ENCODE results near the gene CBX8. TPM values are rescaled to one million over a fixed set of nuclear protein-coding genes. Genes with fewer than 3 reads are reported as not detected.

The CBX8 gene
- total RNA-seq, 1 experiment from 2014 or later, result 36.6 TPM

DNA sequence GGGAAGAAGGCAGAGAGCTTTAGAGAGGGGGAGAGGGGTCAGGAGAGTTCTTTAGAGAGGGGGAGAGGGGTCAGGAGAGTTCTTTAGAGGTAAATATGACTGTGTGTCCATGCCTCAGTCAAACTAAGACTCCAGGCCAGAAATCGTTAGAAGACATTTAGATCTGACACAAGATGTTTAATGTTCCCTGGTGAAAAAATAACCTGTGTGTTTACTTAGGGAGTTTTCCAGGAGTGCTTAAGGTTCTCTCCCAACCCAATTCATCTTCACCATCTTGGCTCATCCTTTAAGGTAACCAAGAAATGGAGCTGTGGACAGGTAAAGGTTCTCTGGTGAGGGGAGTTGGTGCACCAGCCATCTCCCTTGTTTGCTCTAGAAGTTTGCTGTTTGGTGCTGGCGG is 32.6 kb upstream of the CBX8 start:
- peaks cover 10% of the 10 kb centered on the region; the same call in 1 of the 2 replicates for H3K4me1 ChIP-seq
- intact Hi-C loops (cut with micrococcal nuclease; ENCODE audit: unreplicated experiment), result no loop called here
- BruUV-seq (replicated peaks), result no TSS peak
- no peak overlapping the region for H3K4me3 ChIP-seq (ENCODE audit: low read depth, low read length)
- TF ChIP-seq, protein P1, sequence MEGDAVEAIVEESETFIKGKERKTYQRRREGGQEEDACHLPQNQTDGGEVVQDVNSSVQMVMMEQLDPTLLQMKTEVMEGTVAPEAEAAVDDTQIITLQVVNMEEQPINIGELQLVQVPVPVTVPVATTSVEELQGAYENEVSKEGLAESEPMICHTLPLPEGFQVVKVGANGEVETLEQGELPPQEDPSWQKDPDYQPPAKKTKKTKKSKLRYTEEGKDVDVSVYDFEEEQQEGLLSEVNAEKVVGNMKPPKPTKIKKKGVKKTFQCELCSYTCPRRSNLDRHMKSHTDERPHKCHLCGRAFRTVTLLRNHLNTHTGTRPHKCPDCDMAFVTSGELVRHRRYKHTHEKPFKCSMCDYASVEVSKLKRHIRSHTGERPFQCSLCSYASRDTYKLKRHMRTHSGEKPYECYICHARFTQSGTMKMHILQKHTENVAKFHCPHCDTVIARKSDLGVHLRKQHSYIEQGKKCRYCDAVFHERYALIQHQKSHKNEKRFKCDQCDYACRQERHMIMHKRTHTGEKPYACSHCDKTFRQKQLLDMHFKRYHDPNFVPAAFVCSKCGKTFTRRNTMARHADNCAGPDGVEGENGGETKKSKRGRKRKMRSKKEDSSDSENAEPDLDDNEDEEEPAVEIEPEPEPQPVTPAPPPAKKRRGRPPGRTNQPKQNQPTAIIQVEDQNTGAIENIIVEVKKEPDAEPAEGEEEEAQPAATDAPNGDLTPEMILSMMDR (IDR thresholded peaks at IDR 0.05; ENCODE audit: insufficient read depth in 1 of 2, low read depth in 1 of 2, low read length in 1 of 2, severe bottlenecking in 1 of 2, unreplicated experiment in 1 of 2), result no peak
- ChIA-PET POLR2A (interaction anchor here (1.4 kb wide), 1 partner anchor 10 kb away, joined by 5 read pairs; the partner anchor contains the start of gene CBX4), CTCF (interaction anchor here (1.2 to 1.4 kb wide), 2 partner anchors 10 to 12 kb away, joined by 4 to 12 read pairs; partner anchors contain the start of gene CBX4)
- Mint-ChIP-seq H3K27ac (ENCODE audit: unreplicated experiment) (no peak overlapping the region), H3K4me3 (ENCODE audit: unreplicated experiment) (no peak overlapping the region), H3K9me3 (ENCODE audit: unreplicated experiment) (peaks cover 5% of the 10 kb centered on the region), H3K4me1 (ENCODE audit: low read depth, unreplicated experiment) (peaks cover 7% of the 10 kb centered on the region), H3K36me3 (ENCODE audit: insufficient read depth, unreplicated experiment) (peaks cover 45% of the 10 kb centered on the region), H3K27me3 (ENCODE audit: insufficient read depth, unreplicated experiment) (no peaks in the 10 kb centered on the region)
- no peak for DNase-seq
- no peaks in the 10 kb centered on the region for H3K9me3 ChIP-seq
- no peaks in the 10 kb centered on the region for H3K27me3 ChIP-seq (replicated peaks; ENCODE audit: control insufficient read depth, insufficient read depth, low read length)
- 0 out of 2 replicates have a peak, but pooled peaks cover 1% of the 10 kb centered on the region for H3K36me3 ChIP-seq (ENCODE audit: control insufficient read depth, insufficient read depth, low read length)

DNA sequence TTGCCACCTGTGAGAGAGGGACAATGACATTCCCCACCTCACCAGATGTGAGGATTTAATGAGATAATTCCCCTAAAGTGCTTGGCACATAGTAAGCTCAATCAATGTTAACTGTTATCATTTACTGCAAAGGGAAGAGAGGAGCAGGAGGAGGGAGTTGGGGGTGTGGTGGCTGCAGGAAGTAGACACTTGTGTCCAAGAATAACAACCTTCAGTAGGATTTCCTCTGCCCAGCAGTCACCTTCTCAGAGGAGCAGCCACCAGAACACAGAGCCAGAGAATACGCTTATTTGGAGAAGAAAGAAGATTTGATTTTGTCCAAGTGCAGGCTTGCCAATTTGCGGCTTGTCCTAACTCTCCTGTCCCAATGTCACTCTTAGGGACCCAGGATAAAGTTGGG is 32.1 kb upstream of the CBX8 start:
- H3K36me3 ChIP-seq (ENCODE audit: control insufficient read depth, insufficient read depth, low read length), result no peaks in the 10 kb centered on the region
- intact Hi-C loops (cut with micrococcal nuclease; ENCODE audit: unreplicated experiment), result no loop called here
- peaks cover 10% of the 10 kb centered on the region; the same call in 1 of the 2 replicates for H3K4me1 ChIP-seq
- Mint-ChIP-seq H3K4me3 (ENCODE audit: unreplicated experiment) (no peak overlapping the region), H3K4me1 (ENCODE audit: low read depth, unreplicated experiment) (peaks cover 7% of the 10 kb centered on the region), H3K36me3 (ENCODE audit: insufficient read depth, unreplicated experiment) (peaks cover 43% of the 10 kb centered on the region), H3K9me3 (ENCODE audit: unreplicated experiment) (peaks cover 10% of the 10 kb centered on the region), H3K27me3 (ENCODE audit: insufficient read depth, unreplicated experiment) (no peaks in the 10 kb centered on the region), H3K27ac (ENCODE audit: unreplicated experiment) (no peak overlapping the region)
- TF ChIP-seq, protein P1 (IDR thresholded peaks at IDR 0.05; ENCODE audit: insufficient read depth in 1 of 2, low read depth in 1 of 2, low read length in 1 of 2, severe bottlenecking in 1 of 2, unreplicated experiment in 1 of 2), result no peak
- no peak overlapping the region for H3K4me3 ChIP-seq (ENCODE audit: low read depth, low read length)
- no peak for DNase-seq
- no peaks in the 10 kb centered on the region for H3K27me3 ChIP-seq (replicated peaks; ENCODE audit: control insufficient read depth, insufficient read depth, low read length)
- POLR2A ChIA-PET, result interaction anchor here (0.7 to 1.4 kb wide), 3 partner anchors 10 to 165 kb away, joined by 3 to 5 read pairs (median 4); partner anchors contain the start of genes CBX4 and CBX8
- CTCF ChIA-PET, result interaction anchor here (1.2 to 1.4 kb wide), 2 partner anchors 10 to 11 kb away, joined by 4 to 12 read pairs; partner anchors contain the start of gene CBX4
- BruUV-seq (replicated peaks), result no TSS peak
- no peaks in the 10 kb centered on the region for H3K9me3 ChIP-seq

DNA sequence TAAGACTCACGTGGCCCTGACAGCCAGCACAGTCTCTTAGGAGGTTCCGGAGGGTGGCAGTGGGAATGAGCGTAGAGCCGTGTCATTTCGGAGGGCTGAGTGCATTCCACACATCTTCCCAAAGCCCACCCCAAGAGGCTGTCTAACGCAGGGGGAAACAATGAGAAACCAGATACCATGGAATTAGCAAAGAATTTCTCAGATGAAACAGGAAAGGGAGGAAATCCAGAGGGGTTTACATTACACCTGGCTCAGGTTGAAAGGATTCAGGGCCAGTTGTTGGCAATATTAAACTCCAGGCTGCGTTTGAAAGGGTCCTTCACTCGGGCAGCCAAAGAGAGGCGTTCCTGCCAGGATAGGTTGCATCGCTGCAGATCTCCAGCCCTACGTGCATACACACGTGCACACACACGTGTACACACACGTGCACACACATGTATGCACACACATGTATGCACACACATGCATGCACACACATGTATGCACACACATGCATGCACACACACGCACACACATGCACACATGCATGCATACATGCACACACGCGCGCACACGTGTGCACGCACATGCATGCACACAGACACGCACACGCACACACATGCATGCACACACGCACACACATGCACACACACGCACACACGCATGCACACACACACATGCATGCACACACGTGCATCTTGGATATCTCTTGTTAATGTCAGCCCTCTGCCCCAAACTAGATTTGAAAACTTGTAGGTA is 30.1 kb upstream of the CBX8 start:
- Histone ChIP-seq H3K4me1 (peaks cover 10% of the 10 kb centered on the region; the same call in 1 of the 2 replicates), H3K27me3 (replicated peaks; ENCODE audit: control insufficient read depth, insufficient read depth, low read length) (no peaks in the 10 kb centered on the region), H3K4me3 (ENCODE audit: low read depth, low read length) (no peak overlapping the region), H3K9me3 (no peaks in the 10 kb centered on the region), H3K36me3 (ENCODE audit: control insufficient read depth, insufficient read depth, low read length) (no peaks in the 10 kb centered on the region)
- CTCF ChIA-PET, result no interaction called here
- Mint-ChIP-seq H3K36me3 (ENCODE audit: insufficient read depth, unreplicated experiment) (peaks cover 26% of the 10 kb centered on the region), H3K4me1 (ENCODE audit: low read depth, unreplicated experiment) (no peaks in the 10 kb centered on the region), H3K4me3 (ENCODE audit: unreplicated experiment) (no peak overlapping the region), H3K9me3 (ENCODE audit: unreplicated experiment) (peaks cover 11% of the 10 kb centered on the region), H3K27ac (ENCODE audit: unreplicated experiment) (no peak overlapping the region), H3K27me3 (ENCODE audit: insufficient read depth, unreplicated experiment) (no peaks in the 10 kb centered on the region)
- POLR2A ChIA-PET, result no interaction called here
- BruUV-seq (replicated peaks), result no TSS peak
- TF ChIP-seq, protein P1 (IDR thresholded peaks at IDR 0.05; ENCODE audit: insufficient read depth in 1 of 2, low read depth in 1 of 2, low read length in 1 of 2, severe bottlenecking in 1 of 2, unreplicated experiment in 1 of 2), result no peak
- intact Hi-C loops (cut with micrococcal nuclease; ENCODE audit: unreplicated experiment), result no loop called here
- no peak for DNase-seq

Measured in Caco-2 (cell line).